K562 (cell line): ENCODE data around the gene RPP14. TPM values are rescaled to one million over a fixed set of nuclear protein-coding genes. Genes with fewer than 3 reads are reported as not detected.

ENCODE experiments used
- ATAC-seq: fragments of 200-7000 bp; cut with Tn5 transposase; 3 replicates; pipeline ENCODE4 v1.9.1; 2020; ENCODE audit warnings: moderate library complexity
- BruUV-seq: library from RNA; stranded (reverse); fragments of 400-500 nt; replicated peaks from 2 replicates; lab custom pipeline; 2021; lab: Mats Ljungman, UMichigan
- CTCF ChIA-PET: fragments of 300-600 bp; formaldehyde crosslinking; extraction: SDS; loops from one replicate; lab custom pipeline; 2021; ENCODE audit warnings: low intra/inter-chr PET ratio; lab: Yijun Ruan, JAX
- POLR2A ChIA-PET: fragments of 300-600, 350-650 bp; sonication (Branson Sonifier 250); formaldehyde crosslinking; extraction: SDS; loops from one replicate; lab custom pipeline; 2021; ENCODE audit warnings: antibody characterized with exemption, inconsistent platforms; lab: Yijun Ruan, JAX
- DNase-seq, 4 experiments: peaks; one replicate each; pipeline versions ENCODE4 v3.0.0 to v3.0.0-alpha.2; 2011 to 2018; ENCODE audit warnings: low spot score in 3 of 4, mixed read lengths in 3 of 4; ENCODE audit errors: extremely low read depth in 1 of 4
- FAIRE-seq: peaks from 2 replicates; lab custom pipeline; 2011; peaks lifted over from hg19 to GRCh38; lab: Jason Lieb, UNC
- H2AFZ ChIP-seq: 2 replicates; pipeline ENCODE4 v1.6.0; 2011; ENCODE audit warnings: low read depth, low read length, control low read depth, inconsistent platforms
- H3K27ac ChIP-seq: fragments of 200-600 bp; 3 replicates; pipeline ENCODE4 v1.8.0; 2011; ENCODE audit warnings: low read depth, mild to moderate bottlenecking, control low read depth, inconsistent platforms, low read length, moderate library complexity, mixed read lengths; ENCODE audit errors: extremely low read depth
- H3K27me3 ChIP-seq, 2 experiments: fragments of 300-600 bp in 1 of 2; 2 replicates in 1 of 2; 3 replicates in 1 of 2; pipeline versions ENCODE4 v1.6.0 to v1.8.0; 2011; ENCODE audit warnings: inconsistent platforms in 2 of 2, low read length in 2 of 2, mild to moderate bottlenecking in 1 of 2, mixed read lengths in 1 of 2, moderate library complexity in 1 of 2; ENCODE audit not compliant: control insufficient read depth in 2 of 2, insufficient read depth in 2 of 2
- H3K36me3 ChIP-seq: fragments of 300-600 bp; 3 replicates; pipeline ENCODE4 v1.8.0; 2011; ENCODE audit warnings: mild to moderate bottlenecking, low read length, inconsistent platforms; ENCODE audit not compliant: control insufficient read depth, insufficient read depth
- H3K4me1 ChIP-seq, 2 experiments: fragments of 200-600 bp in 1 of 2; replicated peaks in 1 of 2; 2 replicates in 1 of 2; 3 replicates in 1 of 2; pipeline versions ENCODE4 v1.5.1 to v1.8.0; 2011; ENCODE audit warnings: inconsistent platforms in 2 of 2, low read length in 2 of 2, mild to moderate bottlenecking in 1 of 2, mixed read lengths in 1 of 2, moderate library complexity in 1 of 2; ENCODE audit not compliant: control insufficient read depth in 2 of 2, insufficient read depth in 2 of 2
- H3K4me2 ChIP-seq: 2 replicates; pipeline ENCODE4 v1.6.1; 2011; ENCODE audit warnings: low read length, control low read depth, inconsistent platforms, mixed read lengths; ENCODE audit not compliant: insufficient read depth
- H3K4me3 ChIP-seq: fragments of 200-600 bp; sonication (generic), shearing (Covaris generic); 2 replicates; pipeline ENCODE4 v1.5.1; 2016; ENCODE audit warnings: control low read depth, inconsistent platforms
- H3K79me2 ChIP-seq: fragments of 200-600 bp; 3 replicates; pipeline ENCODE4 v1.8.0; 2011; ENCODE audit warnings: low read length, inconsistent platforms; ENCODE audit not compliant: control insufficient read depth, insufficient read depth
- H3K9ac ChIP-seq, 2 experiments: 2 replicates each; pipeline versions ENCODE4 v1.6.0 to v1.6.1; 2011; ENCODE audit warnings: low read depth in 2 of 2, low read length in 2 of 2, control low read depth in 1 of 2, inconsistent platforms in 1 of 2, mild to moderate bottlenecking in 1 of 2, mixed read lengths in 1 of 2; ENCODE audit not compliant: insufficient read depth in 1 of 2
- H3K9me1 ChIP-seq: one replicate; pipeline ENCODE4 v1.6.0; 2011; ENCODE audit warnings: inconsistent platforms, mild to moderate bottlenecking, low read length, moderate library complexity; ENCODE audit not compliant: control insufficient read depth, insufficient read depth
- H3K9me3 ChIP-seq: replicated peaks from 2 replicates; pipeline ENCODE4 v1.5.1; 2011; ENCODE audit warnings: low read depth, low read length, inconsistent platforms; ENCODE audit not compliant: control insufficient read depth, insufficient read depth
- H4K20me1 ChIP-seq: replicated peaks from 2 replicates; pipeline ENCODE4 v1.6.1; 2011; ENCODE audit warnings: low read length, inconsistent platforms, mixed read lengths; ENCODE audit not compliant: control insufficient read depth, insufficient read depth
- ATF3 ChIP-seq, 2 experiments: fragments of 450-650 bp in 1 of 2; sonication (generic) in 1 of 2; formaldehyde crosslinking in 1 of 2; IDR thresholded peaks in 1 of 2; conservative IDR thresholded peaks in 1 of 2; 2 replicates each; pipeline versions ENCODE4 v1.6.1 to v1.8.1; 2016 to 2023; ENCODE audit warnings: mild to moderate bottlenecking in 2 of 2, moderate library complexity in 2 of 2, inconsistent platforms in 1 of 2, missing genetic modification reagents in 1 of 2
- CBX2 ChIP-seq: fragments of 200-600 bp; sonication (generic); IDR thresholded peaks from one replicate; pipeline ENCODE4 v1.6.1; 2012; ENCODE audit warnings: mild to moderate bottlenecking, low read length, inconsistent platforms; ENCODE audit not compliant: insufficient read depth, poor library complexity, severe bottlenecking
- DACH1 ChIP-seq: fragments of 450-650 bp; IDR thresholded peaks from 2 replicates; pipeline ENCODE4 v1.6.1; 2018; ENCODE audit not compliant: partially characterized antibody
- KDM5B ChIP-seq: fragments of 200-600 bp; sonication (generic); IDR thresholded peaks from 2 replicates; pipeline ENCODE4 v1.6.1; 2012; ENCODE audit warnings: low read depth, mild to moderate bottlenecking, moderate library complexity, low read length, control low read depth, inconsistent platforms; ENCODE audit not compliant: insufficient replicate concordance
- KLF1 ChIP-seq: fragments of 450-650 bp; IDR thresholded peaks from 2 replicates; pipeline ENCODE4 v1.6.1; 2016; ENCODE audit warnings: missing genetic modification characterization, missing compliant biosample characterization
- MTF1 ChIP-seq: fragments of 250-450 bp; sonication (Bioruptor Pico); IDR thresholded peaks from 2 replicates; pipeline ENCODE4 v1.9.0; 2021; ENCODE audit warnings: moderate library complexity, mild to moderate bottlenecking, inconsistent platforms, borderline replicate concordance
- PCBP1 ChIP-seq: fragments of 200-400 bp; formaldehyde crosslinking; IDR thresholded peaks from 2 replicates; pipeline ENCODE4 v1.6.1; 2018; ENCODE audit warnings: mild to moderate bottlenecking, low read depth, low read length; ENCODE audit not compliant: poor library complexity, severe bottlenecking
- PKNOX1 ChIP-seq: fragments of 450-650 bp; IDR thresholded peaks from 2 replicates; pipeline ENCODE4 v1.6.1; 2016
- RREB1 ChIP-seq: fragments of 250-450 bp; sonication (Bioruptor Pico); IDR thresholded peaks from 2 replicates; pipeline ENCODE4 v1.4.0; 2020
- STAT5B ChIP-seq: fragments of 250-450 bp; sonication (Bioruptor Pico); IDR thresholded peaks from 2 replicates; pipeline ENCODE4 v1.8.0; 2021; ENCODE audit warnings: mild to moderate bottlenecking, inconsistent platforms
- TCF3 ChIP-seq: sonication (generic); formaldehyde crosslinking; IDR thresholded peaks from 2 replicates; pipeline ENCODE4 v1.4.0; 2020; ENCODE audit warnings: mild to moderate bottlenecking, missing genetic modification reagents
- ZBTB17 ChIP-seq: fragments of 450-650 bp; formaldehyde crosslinking; IDR thresholded peaks from 2 replicates; pipeline ENCODE4 v1.4.0; 2020; ENCODE audit warnings: mild to moderate bottlenecking
- WGBS: fragments of 100-300 bp; shearing (Covaris generic); methylation state at CpG from one replicate; pipeline ENCODE4 v1.1.6; 2016; ENCODE audit warnings: low coverage, mixed read lengths; ENCODE audit not compliant: insufficient coverage; ENCODE audit errors: missing lambda C conversion rate; 5-methylcytosine and 5-hydroxymethylcytosine counted together
- in situ Hi-C: fragments of 300-500 bp; cut with MboI; formaldehyde crosslinking; loops from 4 replicates; pipeline ENCODE4 v1.15.0; 2018; ENCODE audit warnings: inconsistent platforms, mixed read lengths
- intact Hi-C: fragments of 100-400 bp; cut with micrococcal nuclease; formaldehyde crosslinking; loops from 2 replicates; pipeline ENCODE4 v1.14.2; 2022
- polyA plus RNA-seq, 8 experiments: library from polyadenylated mRNA; depleted of rRNA in 4 of 8; stranded (reverse) in 5 of 8; unstranded in 3 of 8; fragments of >200 nt; fragmentation: Nextera tagmentation in 2 of 8; fragmentation: Illumina TruSeq in 1 of 8; extraction: Ambion mirVana in 2 of 8; extraction: Trizol in 1 of 8; gene quantifications; 2 replicates each; pipeline versions ENCODE4 v1.2.1 to v1.2.3, GENCODE V29; 2011 to 2014; ENCODE audit warnings: inconsistent platforms in 1 of 8, missing spikeins in 1 of 8
- total RNA-seq, 7 experiments: library from RNA; depleted of rRNA in 6 of 7; stranded (reverse); fragments of >200 nt in 6 of 7; fragmentation: Illumina TruSeq in 2 of 7; extraction: Trizol in 2 of 7; gene quantifications; 2 replicates each; pipeline versions ENCODE4 v1.2.1 to v1.2.3, GENCODE V29; 2011 to 2021; ENCODE audit warnings: low replicate concordance in 1 of 7
- TF ChIP-seq, protein P1 (sequence below): fragments of 250-450 bp; sonication (Bioruptor Pico); IDR thresholded peaks from 2 replicates; pipeline ENCODE4 v1.5.0; 2021

Gene RPP14
- total and polyA plus RNA-seq, 9 of the 15 experiments (the other 6 are each of a cell fraction or from before 2014, with no cell fraction given), result 13.5 to 20.8 (median 15.4) TPM

- Histone ChIP-seq H3K79me2 (no peaks in the 10 kb centered on the region; the same call in 2 of the 3 replicates), H3K9ac (no peak overlapping the region)
- no TSS peak for BruUV-seq
- TF ChIP-seq PKNOX1 (no peak), CBX2 (no peak), ATF3 (IDR thresholded peaks at IDR 0.05) (no peak), ATF3 (CRISPR knock-in tag; conservative IDR thresholded peaks at IDR 0.05) (no peak), STAT5B (CRISPR knock-in tag) (no peak), TCF3 (CRISPR knock-in tag) (no peak), KDM5B (no peak), DACH1 (no peak), MTF1 (CRISPR knock-in tag) (no peak), KLF1 (no peak), RREB1 (CRISPR knock-in tag) (no peak), ZBTB17 (CRISPR knock-in tag) (no peak), PCBP1 (no peak)
- TF ChIP-seq, protein P1, sequence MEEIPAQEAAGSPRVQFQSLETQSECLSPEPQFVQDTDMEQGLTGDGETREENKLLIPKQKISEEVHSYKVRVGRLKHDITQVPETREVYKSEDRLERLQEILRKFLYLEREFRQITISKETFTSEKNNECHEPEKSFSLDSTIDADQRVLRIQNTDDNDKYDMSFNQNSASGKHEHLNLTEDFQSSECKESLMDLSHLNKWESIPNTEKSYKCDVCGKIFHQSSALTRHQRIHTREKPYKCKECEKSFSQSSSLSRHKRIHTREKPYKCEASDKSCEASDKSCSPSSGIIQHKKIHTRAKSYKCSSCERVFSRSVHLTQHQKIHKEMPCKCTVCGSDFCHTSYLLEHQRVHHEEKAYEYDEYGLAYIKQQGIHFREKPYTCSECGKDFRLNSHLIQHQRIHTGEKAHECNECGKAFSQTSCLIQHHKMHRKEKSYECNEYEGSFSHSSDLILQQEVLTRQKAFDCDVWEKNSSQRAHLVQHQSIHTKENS, result no peak
Measured at GRCh38 chr3:58355179-58355578, 49.1 kb downstream of the RPP14 start.

More at GRCh38 chr3:58355179-58355578, 49.1 kb downstream of the RPP14 start:
- in situ Hi-C loops (no loop called here), intact Hi-C loops (no loop called here)
- no peak for FAIRE-seq
- ChIA-PET POLR2A (interaction anchor here (0.7 kb wide), 1 partner anchor 47 kb away, joined by 3 read pairs; no protein-coding TSS in a partner anchor), CTCF (no interaction called here)
- H3K4me1 ChIP-seq, result peaks cover 0 to 14% of the 10 kb centered on the region in 2 experiments; a peak in 3 of 5 replicates
- no peaks in the 10 kb centered on the region for H3K27me3 ChIP-seq
- H3K4me2 ChIP-seq, result no peak overlapping the region
- H4K20me1 ChIP-seq, result no peaks in the 10 kb centered on the region; the same call in 1 of the 2 replicates
- H3K27ac ChIP-seq, result no peak overlapping the region
- ATAC-seq, result no peak
- no peak for DNase-seq
- H2AFZ ChIP-seq, result no peak overlapping the region
- H3K36me3 ChIP-seq, result no peaks in the 10 kb centered on the region
- no peak overlapping the region for H3K4me3 ChIP-seq
- H3K9me3 ChIP-seq, result no peaks in the 10 kb centered on the region
- H3K9me1 ChIP-seq, result no peaks in the 10 kb centered on the region
- WGBS, result 66% methylated on average over 8 of the region's 8 CpGs
